Stomach (tissue), 9 donors: ENCODE results near the gene AVPR2. TPM values are rescaled to one million over a fixed set of nuclear protein-coding genes. Genes with fewer than 3 reads are reported as not detected.
A peak's percentile ranks its signal among the peaks of the same experiment; 100 is the strongest.

Experiments used
- DNase-seq, 2 donors: peaks; one replicate each; pipeline versions ENCODE4 v3.0.0 to v3.0.0-alpha.2; 2013 to 2019
- H3K27ac ChIP-seq, 5 donors: fragments of 200-600 bp in 4 of 5; sonication (generic) in 4 of 5; one replicate each; pipeline ENCODE4 v1.5.1; 2013 to 2019; ENCODE audit warnings: mild to moderate bottlenecking in 1 of 5, moderate library complexity in 1 of 5
- H3K27me3 ChIP-seq, 3 donors: fragments of 200-600 bp; sonication (generic); one replicate each; pipeline ENCODE4 v1.5.1; 2017 to 2019; ENCODE audit warnings: mixed run types in 1 of 3
- H3K36me3 ChIP-seq, 4 donors: fragments of 200-600 bp; sonication (generic); 1 replicate in 3 of 4; 2 replicates in 1 of 4; pipeline ENCODE4 v1.5.1; 2016 to 2019
- H3K4me1 ChIP-seq, 4 donors: fragments of 200-600 bp; sonication (generic); one replicate each; pipeline ENCODE4 v1.5.1; 2016 to 2019
- H3K4me3 ChIP-seq, 4 donors: fragments of 200-600 bp; sonication (generic) in 3 of 4; one replicate each; pipeline ENCODE4 v1.5.1; 2016 to 2019; ENCODE audit warnings: mild to moderate bottlenecking in 1 of 4
- H3K9me3 ChIP-seq, 4 donors: fragments of 200-600 bp; sonication (generic); one replicate each; pipeline ENCODE4 v1.5.1; 2016 to 2019
- CTCF ChIP-seq, 7 experiments: fragments of 450-650 bp in 4 of 7; fragments of 200-600 bp in 3 of 7; sonication (generic) in 3 of 7; IDR thresholded peaks; one replicate each; pipeline ENCODE4 v1.5.1; 2016 to 2019; ENCODE audit warnings: antibody characterized with exemption in 7 of 7, control low read depth in 2 of 7, mild to moderate bottlenecking in 1 of 7
- EP300 ChIP-seq: sonication (generic); formaldehyde crosslinking; IDR thresholded peaks from one replicate; pipeline ENCODE4 v1.6.1; 2017; ENCODE audit warnings: antibody characterized with exemption
- POLR2A ChIP-seq, 4 donors: fragments of 450-650 bp; IDR thresholded peaks; one replicate each; pipeline ENCODE4 v1.6.1; 2016; ENCODE audit warnings: antibody characterized with exemption in 4 of 4, control low read depth in 2 of 4, mild to moderate bottlenecking in 1 of 4, moderate library complexity in 1 of 4
- POLR2AphosphoS5 ChIP-seq, 3 donors: sonication (generic); formaldehyde crosslinking; IDR thresholded peaks; one replicate each; pipeline ENCODE4 v1.6.1; 2016; ENCODE audit warnings: antibody characterized with exemption in 3 of 3
- WGBS, 5 donors: extraction: QIAGEN DNeasy Blood & Tissue Kit in 3 of 5; methylation state at CpG; one replicate each; pipeline versions ENCODE4 v1.1.5 to v1.1.7; 2013 to 2018; 5-methylcytosine and 5-hydroxymethylcytosine counted together
- intact Hi-C: fragments of 100-400 bp; cut with DNase I; formaldehyde crosslinking; loops from one replicate; pipeline ENCODE4 v1.15.1; 2023; ENCODE audit warnings: low total_unique reads
- polyA plus RNA-seq, 3 donors: library from polyadenylated mRNA; stranded (reverse); fragments of 200-250 nt; gene quantifications; one replicate each; pipeline ENCODE4 v1.2.3, GENCODE V29; 2013
- total RNA-seq, 5 donors: library from RNA; depleted of rRNA; stranded (reverse); fragments of >200 nt; gene quantifications; one replicate each; pipeline versions ENCODE4 v1.1.0 to v1.2.3, GENCODE V29; 2014 to 2016
- donor health status: healthy with polysubstance abuse.
- donor health status: Bipolar disorder and iron deficiency.
- donor health status: healthy.

Gene AVPR2
- total and polyA plus RNA-seq, 8 donors = 0.19 to 1.4 (median 0.72) TPM; not detected in 4

- H3K27ac ChIP-seq = peak overlapping the region in 2 of 5 donors; percentile 74 to 79
- H3K36me3 ChIP-seq = peaks cover 12 to 36% (median 32%) of the 10 kb centered on the region in 4 donors
- intact Hi-C loops = no loop called here
- H3K9me3 ChIP-seq = no peaks in the 10 kb centered on the region
- no peak overlapping the region for H3K4me3 ChIP-seq
- peaks cover 0 to 49% (median 11%) of the 10 kb centered on the region in 4 donors for H3K4me1 ChIP-seq
- WGBS, 5 donors = 74 to 90% (median 83%) methylated on average over 20 to 24 of the region's 24 CpGs
- TF ChIP-seq EP300 (no peak), CTCF (IDR thresholded peaks at IDR 0.05) (no peak), POLR2A (IDR thresholded peaks at IDR 0.05) (no peak), POLR2AphosphoS5 (IDR thresholded peaks at IDR 0.05) (no peak)
- H3K27me3 ChIP-seq = peaks cover 0 to 9% (median 0%) of the 10 kb centered on the region in 3 donors
- no peak for DNase-seq
Measured at GRCh38 chrX:153945956-153946943, 41.8 kb downstream of the AVPR2 start.

GRCh38 chrX:153947009-153947769 is 42.7 kb downstream of the AVPR2 start:
- 33 to 55% (median 34%) methylated on average over 18 to 19 of the region's 19 CpGs for WGBS, 5 donors
- no peaks in the 10 kb centered on the region for H3K9me3 ChIP-seq
- peak; percentile 82 to 89 for DNase-seq
- peaks cover 0 to 49% (median 12%) of the 10 kb centered on the region in 4 donors for H3K4me1 ChIP-seq
- H3K27me3 ChIP-seq = peaks cover 0 to 9% (median 0%) of the 10 kb centered on the region in 3 donors
- peak in 5 of 7 experiments; percentile 52 to 84 (median 66) for TF ChIP-seq CTCF (IDR thresholded peaks at IDR 0.05)
- TF ChIP-seq EP300 = no peak
- TF ChIP-seq POLR2A (IDR thresholded peaks at IDR 0.05) = no peak
- TF ChIP-seq POLR2AphosphoS5 (IDR thresholded peaks at IDR 0.05) = peak in 1 of 3 donors; percentile 33
- H3K4me3 ChIP-seq = no peak overlapping the region
- peak overlapping the region in 4 of 5 donors; percentile 41 to 79 (median 60) for H3K27ac ChIP-seq
- H3K36me3 ChIP-seq = peaks cover 22 to 45% (median 41%) of the 10 kb centered on the region in 4 donors
- intact Hi-C loops = no loop called here

- H3K36me3 ChIP-seq = peaks cover 28 to 54% (median 49%) of the 10 kb centered on the region in 4 donors
- H3K4me1 ChIP-seq = peaks cover 0 to 55% (median 14%) of the 10 kb centered on the region in 4 donors
- no peaks in the 10 kb centered on the region for H3K9me3 ChIP-seq
- 50 to 79% (median 65%) methylated on average over 7 to 10 of the region's 10 CpGs for WGBS, 5 donors
- intact Hi-C loops = no loop called here
- TF ChIP-seq POLR2AphosphoS5 (IDR thresholded peaks at IDR 0.05) (no peak), CTCF (IDR thresholded peaks at IDR 0.05) (no peak), POLR2A (IDR thresholded peaks at IDR 0.05) (no peak), EP300 (no peak)
- H3K4me3 ChIP-seq = no peak overlapping the region
- H3K27ac ChIP-seq = peak overlapping the region in 4 of 5 donors; percentile 41 to 79 (median 60)
- DNase-seq = peak in 1 of 2 donors; percentile 47
- H3K27me3 ChIP-seq = peaks cover 0 to 9% (median 0%) of the 10 kb centered on the region in 3 donors
Measured at GRCh38 chrX:153948002-153948466, 43.6 kb downstream of the AVPR2 start.
